HS-27A (cell line): ENCODE measurements around the gene MRPS23.

Source experiments
- DNase-seq: peaks from one replicate; pipeline ENCODE4 v3.0.0-alpha.2; 2012; ENCODE audit warnings: low read depth, missing footprints

MRPS23 gene

GRCh38 chr17:57838453-57838852 lies 11.4 kb downstream of the MRPS23 start:
- no peak for DNase-seq

- no peak for DNase-seq
These were observed 14.4 kb downstream of the MRPS23 start for GRCh38 chr17:57835333-57835900.

GRCh38 chr17:57834146-57834741 lies 15.6 kb downstream of the MRPS23 start:
- DNase-seq = no peak

GRCh38 chr17:57833179-57833939 lies 16.5 kb downstream of the MRPS23 start:
- DNase-seq = no peak

GRCh38 chr17:57832314-57833178 lies 17.3 kb downstream of the MRPS23 start:
- DNase-seq = no peak

GRCh38 chr17:57830880-57831279 lies 19.0 kb downstream of the MRPS23 start:
- no peak for DNase-seq

- DNase-seq = no peak
These were observed 26.1 kb downstream of the MRPS23 start for GRCh38 chr17:57823469-57824401.

GRCh38 chr17:57819867-57820266 lies 30.0 kb downstream of the MRPS23 start:
- no peak for DNase-seq

- DNase-seq = no peak
These were observed 30.6 kb downstream of the MRPS23 start for GRCh38 chr17:57819285-57819684.

GRCh38 chr17:57818066-57818465 lies 31.8 kb downstream of the MRPS23 start:
- no peak for DNase-seq

- no peak for DNase-seq
These were observed 32.5 kb downstream of the MRPS23 start for GRCh38 chr17:57817299-57817698.

- no peak for DNase-seq
These were observed 35.4 kb downstream of the MRPS23 start for GRCh38 chr17:57814421-57814820.

GRCh38 chr17:57811638-57812280 lies 38.1 kb downstream of the MRPS23 start:
- no peak for DNase-seq

- no peak for DNase-seq
These were observed 38.9 kb downstream of the MRPS23 start for GRCh38 chr17:57810721-57811637.

GRCh38 chr17:57809879-57810278 lies 40.0 kb downstream of the MRPS23 start:
- no peak for DNase-seq

GRCh38 chr17:57808882-57809281 lies 41.0 kb downstream of the MRPS23 start:
- DNase-seq = no peak

GRCh38 chr17:57806167-57806830 lies 43.5 kb downstream of the MRPS23 start:
- no peak for DNase-seq

GRCh38 chr17:57803021-57803420 lies 46.8 kb downstream of the MRPS23 start:
- no peak for DNase-seq

GRCh38 chr17:57801044-57801711 lies 48.7 kb downstream of the MRPS23 start:
- no peak for DNase-seq
